Vein endothelial cell (primary cell): ENCODE measurements around the gene PDXDC1. TPM values are rescaled to one million over a fixed set of nuclear protein-coding genes. Genes with fewer than 3 reads are reported as not detected.

Experiments used
- small RNA-seq: library from RNA; depleted of rRNA; stranded (forward); fragments of <200 nt; gene quantifications from one replicate; pipeline ENCODE3, GENCODE V24; 2012
- total RNA-seq: library from RNA; depleted of rRNA; stranded (reverse); fragments of >200 nt; gene quantifications from 2 replicates; pipeline ENCODE4 v1.2.3, GENCODE V29; 2012

Gene PDXDC1, protein sequence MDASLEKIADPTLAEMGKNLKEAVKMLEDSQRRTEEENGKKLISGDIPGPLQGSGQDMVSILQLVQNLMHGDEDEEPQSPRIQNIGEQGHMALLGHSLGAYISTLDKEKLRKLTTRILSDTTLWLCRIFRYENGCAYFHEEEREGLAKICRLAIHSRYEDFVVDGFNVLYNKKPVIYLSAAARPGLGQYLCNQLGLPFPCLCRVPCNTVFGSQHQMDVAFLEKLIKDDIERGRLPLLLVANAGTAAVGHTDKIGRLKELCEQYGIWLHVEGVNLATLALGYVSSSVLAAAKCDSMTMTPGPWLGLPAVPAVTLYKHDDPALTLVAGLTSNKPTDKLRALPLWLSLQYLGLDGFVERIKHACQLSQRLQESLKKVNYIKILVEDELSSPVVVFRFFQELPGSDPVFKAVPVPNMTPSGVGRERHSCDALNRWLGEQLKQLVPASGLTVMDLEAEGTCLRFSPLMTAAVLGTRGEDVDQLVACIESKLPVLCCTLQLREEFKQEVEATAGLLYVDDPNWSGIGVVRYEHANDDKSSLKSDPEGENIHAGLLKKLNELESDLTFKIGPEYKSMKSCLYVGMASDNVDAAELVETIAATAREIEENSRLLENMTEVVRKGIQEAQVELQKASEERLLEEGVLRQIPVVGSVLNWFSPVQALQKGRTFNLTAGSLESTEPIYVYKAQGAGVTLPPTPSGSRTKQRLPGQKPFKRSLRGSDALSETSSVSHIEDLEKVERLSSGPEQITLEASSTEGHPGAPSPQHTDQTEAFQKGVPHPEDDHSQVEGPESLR
- 68.6 and 75.1 TPM in 2 replicates for total RNA-seq

DNA sequence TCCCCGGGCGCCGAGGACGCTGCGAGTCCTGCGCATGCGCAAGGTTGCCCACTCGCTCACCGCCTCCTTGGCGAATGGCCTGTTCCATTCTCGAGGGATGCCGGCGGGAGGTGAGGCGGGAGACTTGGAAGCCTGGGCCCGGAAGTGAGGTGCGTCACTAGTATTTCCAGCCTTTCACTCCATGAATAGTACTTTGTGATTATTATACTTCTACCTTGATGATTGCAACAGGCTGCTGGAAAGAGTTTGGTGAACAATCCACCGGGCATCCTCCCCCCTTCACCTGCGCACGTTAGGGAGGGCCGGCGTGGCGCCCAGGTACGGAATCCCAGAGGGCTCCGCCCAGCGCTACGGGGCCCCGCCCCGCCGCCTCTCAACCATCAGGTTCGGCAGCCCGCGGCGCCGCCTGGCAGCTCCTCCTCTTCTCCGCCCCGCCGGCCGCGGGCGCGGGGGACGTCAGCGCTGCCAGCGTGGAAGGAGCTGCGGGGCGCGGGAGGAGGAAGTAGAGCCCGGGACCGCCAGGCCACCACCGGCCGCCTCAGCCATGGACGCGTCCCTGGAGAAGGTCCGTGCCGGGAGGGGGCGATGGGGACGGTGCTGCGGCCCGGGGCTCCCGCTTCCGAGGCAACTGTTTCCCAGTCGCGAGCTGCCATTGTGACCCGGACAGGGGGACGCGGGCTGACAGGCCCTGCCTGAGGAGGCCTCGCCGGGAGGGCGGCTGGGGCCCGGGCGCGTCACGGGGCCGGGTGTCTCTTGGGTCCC, at the start of gene PDXDC1:
TSS of gene PDXDC1 (plus strand) at position 371 of the 762 bp plus-strand sequence. CDS start at position 545, 174 bp downstream.

DNA sequence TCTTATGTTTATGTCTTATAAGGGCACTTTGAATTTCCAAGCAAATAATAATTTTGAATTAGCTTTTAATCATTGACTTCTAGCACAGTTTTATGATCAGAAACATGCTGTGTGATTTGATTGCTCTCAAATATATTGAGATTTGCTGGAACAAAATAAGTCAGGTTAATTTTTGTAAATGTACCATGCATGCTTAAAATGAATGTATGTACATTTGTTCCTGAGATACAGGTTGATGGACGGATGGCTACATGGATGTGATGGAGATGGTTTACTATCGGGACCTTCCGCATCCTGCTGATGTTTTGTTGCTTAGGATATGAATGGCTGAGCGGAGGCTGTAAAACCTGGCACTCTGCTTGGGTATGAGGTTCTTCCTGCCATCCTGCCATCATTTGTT, 37.7 kb upstream of the PDXDC1 start, which contains the start of gene NPIPA1:
TSS of gene NPIPA1 (plus strand) at position 301 of the 400 bp plus-strand sequence. CDS start at position 301, 0 bp downstream.

DNA sequence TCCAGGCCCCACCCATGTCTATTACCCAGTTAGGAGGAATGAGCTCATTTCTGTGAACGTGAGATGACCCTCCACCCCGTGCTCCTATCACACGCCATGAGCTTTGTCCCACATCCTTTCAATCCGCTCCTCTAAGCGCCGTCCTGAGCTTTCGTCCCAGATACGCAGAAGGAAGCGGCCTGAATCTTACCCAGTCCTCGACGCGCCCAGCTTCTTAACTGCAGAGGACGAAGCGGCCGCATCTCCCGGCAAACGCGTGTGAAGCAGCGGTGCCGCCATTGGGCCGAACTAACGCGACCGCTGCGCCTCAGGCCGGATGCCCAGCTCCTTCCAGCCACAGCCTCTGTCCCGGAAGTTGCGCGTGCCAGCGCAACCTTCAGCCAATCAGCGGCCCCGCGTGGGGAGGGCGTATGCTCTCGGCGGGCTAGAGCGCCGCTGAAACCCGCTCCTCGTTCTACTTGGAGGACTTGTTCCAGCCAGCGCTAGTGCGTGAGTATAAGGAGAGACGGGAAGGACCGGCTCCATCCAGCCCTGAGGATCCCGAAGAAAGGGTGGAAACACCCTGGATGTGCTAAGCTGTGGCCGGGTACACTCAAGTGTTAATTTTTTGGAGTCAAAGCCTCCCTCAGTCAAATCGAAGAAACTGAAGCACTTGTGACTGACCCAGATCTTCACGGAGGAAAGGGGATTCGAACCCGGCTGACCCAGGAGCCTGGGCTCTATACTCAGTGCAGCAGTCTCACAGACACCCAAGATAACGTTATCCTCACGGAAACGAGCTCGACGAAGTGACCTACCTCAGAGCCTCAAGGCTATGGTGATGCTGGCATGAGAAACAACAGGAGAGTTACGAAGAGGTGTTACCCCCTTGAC, 119.4 kb downstream of the PDXDC1 start, which contains the start of gene RRN3:
TSS of gene RRN3 (minus strand) at position 318 of the 873 bp plus-strand sequence. CDS start at position 279, 39 bp downstream.

Small RNA genes lying within 50 kb of the gene (small RNA-seq; reads per million reads assigned to genes)
- gene AC138932.4 (not detected), gene MIR1972-1 (not detected), gene MIR3180-4 (not detected), gene MIR6511A1 (not detected), gene MIR6770-1 (not detected), gene RF00019 (not detected)

Other genes with a start within 250 kb of the PDXDC1 start
- 0.29 TPM in 1 of 2 replicates, not detected in the other for gene NPIPA2, start 232.5 kb upstream of the PDXDC1 start, total RNA-seq
- 90.8 and 122 TPM in 2 replicates for gene NOMO1, start 141.3 kb upstream of the PDXDC1 start, total RNA-seq
- 19.6 and 23.5 TPM in 2 replicates for gene NPIPA1, start 37.6 kb upstream of the PDXDC1 start, total RNA-seq
- gene NTAN1, start 81.0 kb downstream of the PDXDC1 start, total RNA-seq, result 118 and 128 TPM in 2 replicates
- 31.0 and 44.4 TPM in 2 replicates for gene RRN3, start 119.2 kb downstream of the PDXDC1 start, total RNA-seq